Osteoblast (primary cell): ENCODE results near the gene RDH16. TPM values are rescaled to one million over a fixed set of nuclear protein-coding genes. Genes with fewer than 3 reads are reported as not detected.

Experiments used
- DNase-seq: peaks from one replicate; pipeline ENCODE4 v3.0.0; 2011; ENCODE audit warnings: low spot score, mixed read lengths; ENCODE audit not compliant: insufficient read length; ENCODE audit errors: missing footprints
- H2AFZ ChIP-seq: 2 replicates; pipeline ENCODE4 v1.6.0; 2011; ENCODE audit warnings: mild to moderate bottlenecking, low read length
- H3K27ac ChIP-seq: 2 replicates; pipeline ENCODE4 v1.5.1; 2011; ENCODE audit warnings: mild to moderate bottlenecking, low read depth, low read length, moderate library complexity
- H3K27me3 ChIP-seq: 2 replicates; pipeline ENCODE4 v1.6.0; 2012; ENCODE audit warnings: mild to moderate bottlenecking, control low read depth, inconsistent platforms, low read length, moderate library complexity; ENCODE audit not compliant: insufficient read depth
- H3K36me3 ChIP-seq: 2 replicates; pipeline ENCODE4 v1.5.1; 2011; ENCODE audit warnings: mild to moderate bottlenecking, low read length, control low read depth, moderate library complexity; ENCODE audit not compliant: insufficient read depth
- H3K4me1 ChIP-seq: 2 replicates; pipeline ENCODE4 v1.5.1; 2011; ENCODE audit warnings: mild to moderate bottlenecking, low read length, control low read depth, moderate library complexity; ENCODE audit not compliant: insufficient read depth
- H3K4me2 ChIP-seq: 2 replicates; pipeline ENCODE4 v1.6.0; 2011; ENCODE audit warnings: mild to moderate bottlenecking, low read length; ENCODE audit not compliant: insufficient read depth
- H3K4me3 ChIP-seq: fragments of 200-600 bp; sonication (generic); 3 replicates; pipeline ENCODE4 v1.5.1; 2012; ENCODE audit warnings: mild to moderate bottlenecking, low read length, inconsistent platforms; ENCODE audit not compliant: insufficient read depth
- H3K79me2 ChIP-seq: 2 replicates; pipeline ENCODE4 v1.6.0; 2012; ENCODE audit warnings: mild to moderate bottlenecking, low read length, control low read depth, inconsistent platforms; ENCODE audit not compliant: insufficient read depth
- H3K9me3 ChIP-seq: 2 replicates; pipeline ENCODE4 v1.5.1; 2011; ENCODE audit warnings: low read depth, low read length, control low read depth
- H4K20me1 ChIP-seq: 2 replicates; pipeline ENCODE4 v1.6.0; 2012; ENCODE audit warnings: mild to moderate bottlenecking, low read length, control low read depth; ENCODE audit not compliant: insufficient read depth
- total RNA-seq: library from RNA; depleted of rRNA; stranded (reverse); fragments of >200 nt; gene quantifications from 2 replicates; pipeline ENCODE4 v1.2.3, GENCODE V29; 2012
- TF ChIP-seq, protein P1 (sequence below): IDR thresholded peaks from 2 replicates; pipeline ENCODE4 v1.5.1; 2011; ENCODE audit warnings: mild to moderate bottlenecking, low read depth, low read length, moderate library complexity; ENCODE audit errors: extremely low read depth

Gene RDH16
- total RNA-seq, 1 donor, result under 0.01 TPM

DNA sequence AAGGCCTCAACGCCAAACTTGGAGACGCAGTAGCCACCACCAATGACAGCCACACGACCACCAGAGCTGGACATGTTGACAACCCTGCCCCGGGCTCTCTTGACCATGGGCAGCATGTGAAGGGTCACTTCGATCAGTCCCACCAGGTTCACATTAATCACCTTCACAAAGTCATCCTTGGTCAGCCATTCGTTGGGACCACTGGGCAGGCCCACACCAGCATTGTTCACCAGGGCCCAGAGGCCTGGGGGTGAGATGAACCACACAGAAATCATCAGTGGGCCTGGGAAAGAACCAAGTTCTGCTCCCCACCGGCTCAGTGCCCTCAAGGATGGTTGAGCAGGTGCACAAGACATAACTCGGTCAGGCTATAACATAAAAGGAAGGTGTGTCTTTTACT is 27.2 kb downstream of the RDH16 start:
- Histone ChIP-seq H3K9me3 (no peaks in the 10 kb centered on the region), H4K20me1 (no peaks in the 10 kb centered on the region), H3K27ac (no peak overlapping the region), H3K36me3 (no peaks in the 10 kb centered on the region), H3K4me2 (no peak overlapping the region), H3K27me3 (peaks cover 39% of the 10 kb centered on the region), H3K4me3 (no peak overlapping the region), H2AFZ (no peak overlapping the region), H3K79me2 (no peaks in the 10 kb centered on the region), H3K4me1 (no peaks in the 10 kb centered on the region)
- TF ChIP-seq, protein P1, sequence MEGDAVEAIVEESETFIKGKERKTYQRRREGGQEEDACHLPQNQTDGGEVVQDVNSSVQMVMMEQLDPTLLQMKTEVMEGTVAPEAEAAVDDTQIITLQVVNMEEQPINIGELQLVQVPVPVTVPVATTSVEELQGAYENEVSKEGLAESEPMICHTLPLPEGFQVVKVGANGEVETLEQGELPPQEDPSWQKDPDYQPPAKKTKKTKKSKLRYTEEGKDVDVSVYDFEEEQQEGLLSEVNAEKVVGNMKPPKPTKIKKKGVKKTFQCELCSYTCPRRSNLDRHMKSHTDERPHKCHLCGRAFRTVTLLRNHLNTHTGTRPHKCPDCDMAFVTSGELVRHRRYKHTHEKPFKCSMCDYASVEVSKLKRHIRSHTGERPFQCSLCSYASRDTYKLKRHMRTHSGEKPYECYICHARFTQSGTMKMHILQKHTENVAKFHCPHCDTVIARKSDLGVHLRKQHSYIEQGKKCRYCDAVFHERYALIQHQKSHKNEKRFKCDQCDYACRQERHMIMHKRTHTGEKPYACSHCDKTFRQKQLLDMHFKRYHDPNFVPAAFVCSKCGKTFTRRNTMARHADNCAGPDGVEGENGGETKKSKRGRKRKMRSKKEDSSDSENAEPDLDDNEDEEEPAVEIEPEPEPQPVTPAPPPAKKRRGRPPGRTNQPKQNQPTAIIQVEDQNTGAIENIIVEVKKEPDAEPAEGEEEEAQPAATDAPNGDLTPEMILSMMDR, result no peak
- DNase-seq, result no peak

DNA sequence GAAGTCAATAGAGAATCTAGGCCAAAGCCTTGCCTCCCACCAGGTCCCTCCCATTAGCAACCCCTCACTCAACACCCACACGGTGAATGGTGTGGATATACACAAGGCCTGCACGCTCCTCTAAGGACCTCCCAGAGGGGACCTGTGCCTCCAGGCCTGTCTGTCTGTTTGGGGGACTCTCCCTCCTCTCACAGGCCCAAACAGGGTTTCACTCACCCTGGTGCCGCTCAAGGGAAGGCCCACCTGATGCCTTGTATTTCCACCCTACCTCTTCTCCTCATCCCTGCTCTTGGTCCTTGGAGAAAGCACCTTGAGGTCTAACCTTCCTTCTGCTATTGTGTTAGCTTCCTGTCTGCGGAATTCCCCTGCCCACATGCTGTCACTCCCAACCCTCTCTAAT is 27.6 kb downstream of the RDH16 start:
- no peak overlapping the region for H2AFZ ChIP-seq
- TF ChIP-seq, protein P1, result no peak

DNA sequence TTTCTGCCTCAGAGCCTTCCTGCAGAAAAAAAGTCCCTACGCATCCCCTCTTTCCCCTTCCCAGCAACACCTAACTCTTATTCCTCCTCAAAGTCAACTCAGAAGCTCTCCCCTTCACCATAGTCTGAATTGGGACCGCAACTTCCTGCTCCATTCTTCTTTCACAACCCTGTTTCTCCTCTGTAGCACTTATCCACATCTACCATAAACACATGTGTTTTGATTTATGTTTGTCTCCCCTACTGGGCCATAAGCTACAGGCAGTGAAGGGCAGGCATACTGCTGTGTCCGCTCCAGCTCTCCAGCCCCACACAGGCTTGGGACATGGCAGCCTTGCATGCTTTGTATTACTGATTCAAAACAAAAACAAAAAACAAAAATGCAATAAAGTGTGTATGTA is 29.1 kb downstream of the RDH16 start:
- DNase-seq, result no peak
- Histone ChIP-seq H3K36me3 (no peaks in the 10 kb centered on the region), H3K79me2 (no peaks in the 10 kb centered on the region), H3K4me3 (no peak overlapping the region), H3K9me3 (no peaks in the 10 kb centered on the region), H3K27ac (no peak overlapping the region), H3K4me1 (no peaks in the 10 kb centered on the region), H3K27me3 (peaks cover 34% of the 10 kb centered on the region), H2AFZ (no peak overlapping the region), H3K4me2 (no peak overlapping the region), H4K20me1 (no peaks in the 10 kb centered on the region)
- TF ChIP-seq, protein P1, result no peak

More for the DNA sequence above, 27.6 kb downstream of the RDH16 start:
- Histone ChIP-seq H3K9me3 (no peaks in the 10 kb centered on the region), H4K20me1 (no peaks in the 10 kb centered on the region), H3K4me2 (no peak overlapping the region), H3K27ac (no peak overlapping the region), H3K4me1 (no peaks in the 10 kb centered on the region), H3K79me2 (no peaks in the 10 kb centered on the region), H3K36me3 (no peaks in the 10 kb centered on the region), H3K27me3 (peaks cover 38% of the 10 kb centered on the region), H3K4me3 (no peak overlapping the region)
- DNase-seq, result no peak

DNA sequence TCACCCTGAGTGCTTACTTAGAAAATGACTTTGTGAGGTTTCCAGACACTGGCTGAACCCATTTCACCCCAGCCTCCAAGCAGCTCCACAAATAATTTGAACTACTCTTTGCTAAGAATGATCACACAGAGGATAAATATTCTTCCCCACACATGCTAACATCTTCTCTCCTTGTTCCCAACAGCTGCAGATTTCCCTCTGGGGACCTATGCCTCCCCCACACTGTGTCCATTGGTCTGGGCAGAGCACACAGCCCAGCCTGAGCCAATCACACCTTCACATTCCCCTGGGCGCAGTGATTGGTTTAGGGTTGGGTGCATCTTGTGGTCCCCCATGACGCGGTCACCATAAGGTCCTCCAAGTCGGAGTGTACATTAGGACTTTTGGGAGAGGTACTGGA is 30.1 kb downstream of the RDH16 start:
- H3K27me3 ChIP-seq, result peaks cover 37% of the 10 kb centered on the region
- no peaks in the 10 kb centered on the region for H3K36me3 ChIP-seq
- no peak overlapping the region for H3K27ac ChIP-seq
- no peaks in the 10 kb centered on the region for H4K20me1 ChIP-seq
- H3K9me3 ChIP-seq, result no peaks in the 10 kb centered on the region
- H2AFZ ChIP-seq, result no peak overlapping the region
- TF ChIP-seq, protein P1, result no peak
- H3K4me1 ChIP-seq, result no peaks in the 10 kb centered on the region
- no peak overlapping the region for H3K4me2 ChIP-seq
- H3K4me3 ChIP-seq, result no peak overlapping the region
- H3K79me2 ChIP-seq, result no peaks in the 10 kb centered on the region
- DNase-seq, result no peak
